GM12872 (cell line): ENCODE measurements around the gene GPC5.

ENCODE experiments used
- CTCF ChIP-seq: IDR thresholded peaks from 3 replicates; pipeline ENCODE4 v1.5.1; 2011; ENCODE audit warnings: low read depth, mild to moderate bottlenecking, low read length, moderate library complexity; ENCODE audit not compliant: insufficient read depth

Gene GPC5

GRCh38 chr13:92530364-92530763 lies 1131.9 kb downstream of the GPC5 start:
- no peak for TF ChIP-seq CTCF

DNA sequence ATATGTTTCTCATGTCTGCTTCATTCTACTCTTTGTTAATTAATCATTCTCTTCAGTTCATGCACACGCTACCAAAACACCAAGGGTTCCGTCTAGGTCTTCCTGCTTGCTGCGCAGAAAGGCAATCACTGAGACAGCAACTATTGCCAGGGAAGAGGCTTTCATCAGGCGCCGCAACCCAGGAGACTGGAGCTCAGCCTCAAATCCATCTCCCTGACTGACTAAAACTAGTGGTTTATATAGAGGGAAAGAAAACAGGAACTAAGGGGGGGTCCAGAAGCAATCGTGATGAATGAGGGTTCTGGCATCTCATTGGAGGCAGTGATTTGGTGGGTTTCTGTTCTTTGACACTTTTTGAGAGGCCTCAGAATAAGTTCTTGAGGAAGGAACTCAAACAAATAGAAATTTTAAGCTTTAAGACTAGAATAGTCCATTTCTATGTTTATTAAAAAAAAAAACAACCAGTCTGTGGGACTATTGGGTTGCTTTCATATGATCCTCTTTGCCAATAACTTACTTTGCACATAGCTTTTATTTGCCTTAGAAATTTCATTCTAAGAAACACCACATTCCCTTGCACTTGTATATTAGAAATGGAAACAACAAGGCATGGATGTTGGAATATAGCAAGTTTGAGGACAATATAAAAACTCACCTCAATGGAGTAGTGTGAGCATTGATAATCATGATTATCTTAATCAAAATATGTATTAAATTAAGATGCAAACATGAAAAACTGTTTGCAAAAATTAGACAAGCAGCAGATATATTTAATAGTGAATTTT lies 1137.0 kb downstream of the GPC5 start:
- no peak for TF ChIP-seq CTCF

GRCh38 chr13:92537471-92537870 lies 1139.0 kb downstream of the GPC5 start:
- TF ChIP-seq CTCF: no peak

- no peak for TF ChIP-seq CTCF
Observed at GRCh38 chr13:92538164-92538563, 1139.7 kb downstream of the GPC5 start.

- TF ChIP-seq CTCF: no peak
Observed at GRCh38 chr13:92547266-92547665, 1148.8 kb downstream of the GPC5 start.

GRCh38 chr13:92549276-92549675 lies 1150.9 kb downstream of the GPC5 start:
- no peak for TF ChIP-seq CTCF

- TF ChIP-seq CTCF: no peak
Observed at GRCh38 chr13:92553470-92554114, 1155.2 kb downstream of the GPC5 start.
